GM13976 (cell line): ENCODE data around the gene GAB2.

Source experiments
- DNase-seq: peaks from one replicate; pipeline ENCODE4 v3.0.0; 2012; ENCODE audit warnings: low spot score
- CTCF ChIP-seq: IDR thresholded peaks from 2 replicates; pipeline ENCODE4 v1.5.1; 2012; ENCODE audit warnings: borderline replicate concordance, mild to moderate bottlenecking; ENCODE audit not compliant: insufficient read depth; ENCODE audit errors: extremely low read depth, missing control alignments, control extremely low read depth
- in situ Hi-C: fragments of 300-500 bp; cut with MboI; formaldehyde crosslinking; loops from one replicate; pipeline ENCODE4 v1.12.0; 2022; ENCODE audit warnings: low sequenced_read_pairs, mixed read lengths, inconsistent platforms; ENCODE audit not compliant: unreplicated experiment

The GAB2 gene

GRCh38 chr11:78355309-78355705 lies 62.3 kb downstream of the GAB2 start:
- no peak for TF ChIP-seq CTCF
- in situ Hi-C loops, result no loop called here
- DNase-seq, result no peak

- DNase-seq, result no peak
- in situ Hi-C loops, result no loop called here
- TF ChIP-seq CTCF, result no peak
Observed at GRCh38 chr11:78354408-78355308, 63.0 kb downstream of the GAB2 start.

GRCh38 chr11:78351979-78352841 lies 65.4 kb downstream of the GAB2 start:
- no peak for TF ChIP-seq CTCF
- in situ Hi-C loops, result no loop called here
- DNase-seq, result no peak

GRCh38 chr11:78351193-78351592 lies 66.4 kb downstream of the GAB2 start:
- no peak for TF ChIP-seq CTCF
- in situ Hi-C loops, result no loop called here
- DNase-seq, result no peak

- no peak for TF ChIP-seq CTCF
- in situ Hi-C loops, result no loop called here
- no peak for DNase-seq
Observed at GRCh38 chr11:78350646-78351165, 66.9 kb downstream of the GAB2 start.

- in situ Hi-C loops, result no loop called here
- no peak for DNase-seq
- TF ChIP-seq CTCF, result no peak
Observed at GRCh38 chr11:78350091-78350645, 67.5 kb downstream of the GAB2 start.
